Activated T-cell treated with anti-CD3 and anti-CD28 coated beads for 48 hours (primary cell): ENCODE measurements around the gene DTD1.

Experiments
- DNase-seq: peaks from one replicate; pipeline ENCODE4 v3.0.0-alpha.2; 2020; ENCODE audit warnings: low read depth

Gene DTD1

DNA sequence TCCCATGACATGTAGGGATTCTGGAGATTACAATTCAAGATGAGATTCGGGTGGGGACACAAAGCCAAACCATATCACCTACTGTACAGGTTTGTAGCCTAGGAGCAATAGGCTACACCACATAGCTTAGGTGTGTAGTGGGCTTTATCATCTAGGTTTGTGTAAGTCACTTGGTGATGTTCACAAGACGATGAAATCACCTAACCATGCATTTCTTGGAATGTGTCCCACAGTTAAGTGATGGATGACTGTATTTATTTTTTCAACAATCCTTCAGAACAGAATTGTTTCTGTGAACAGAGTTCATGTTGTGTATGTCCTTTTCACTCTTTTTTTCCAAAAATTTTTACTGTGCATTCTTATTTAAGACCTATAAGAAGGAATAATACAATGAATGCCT, 76.1 kb downstream of the DTD1 start:
- no peak for DNase-seq

DNA sequence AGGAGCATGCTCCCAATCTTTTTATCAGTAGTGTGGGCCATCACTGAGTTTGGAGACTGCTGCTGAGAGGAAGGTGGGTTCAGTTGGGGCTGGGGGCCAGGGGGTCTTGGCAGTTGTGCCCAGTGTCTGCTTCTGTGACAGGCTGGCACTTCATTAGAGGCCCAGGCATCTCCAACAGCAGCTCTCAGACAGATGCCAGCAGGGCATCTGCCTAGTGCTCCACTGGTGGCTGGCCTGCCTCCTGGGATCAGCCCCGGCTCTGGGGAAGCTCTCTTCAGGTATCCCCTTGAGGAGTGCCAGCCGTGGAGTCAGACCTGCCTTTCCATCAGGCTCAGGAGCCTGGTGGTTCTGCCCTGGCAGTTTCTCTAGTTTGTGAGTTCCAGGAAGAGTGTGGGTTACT, 77.3 kb downstream of the DTD1 start:
- no peak for DNase-seq

DNA sequence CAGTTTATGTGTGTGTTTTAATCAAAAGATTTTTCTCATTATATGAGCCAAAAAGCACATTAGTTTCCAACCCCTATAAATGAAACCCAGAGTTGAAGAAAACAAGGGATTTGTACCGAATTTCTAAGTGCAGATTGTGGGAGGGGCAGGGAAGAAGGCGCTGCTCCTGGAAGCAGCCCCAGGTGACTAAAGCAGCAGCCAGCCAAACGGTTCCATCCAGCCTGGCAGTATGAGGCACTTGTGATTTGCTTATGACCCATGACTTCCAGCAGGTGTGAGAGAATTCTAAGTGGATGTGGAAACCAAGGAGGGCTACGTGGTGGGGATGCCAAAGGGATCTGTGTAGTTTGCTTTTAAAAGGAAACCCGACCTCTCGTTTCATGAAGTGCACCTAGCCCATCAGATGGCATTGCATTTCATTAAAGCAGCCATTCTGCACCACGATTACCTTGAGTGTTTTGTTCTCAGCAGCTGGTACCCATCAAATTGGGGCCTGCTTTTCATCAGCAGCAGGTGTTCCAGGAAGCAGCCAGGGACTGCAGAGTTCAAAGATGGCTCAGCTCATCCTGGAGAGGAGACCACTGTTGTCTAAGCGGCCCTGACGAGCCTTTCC, 79.1 kb downstream of the DTD1 start:
- DNase-seq = no peak

DNA sequence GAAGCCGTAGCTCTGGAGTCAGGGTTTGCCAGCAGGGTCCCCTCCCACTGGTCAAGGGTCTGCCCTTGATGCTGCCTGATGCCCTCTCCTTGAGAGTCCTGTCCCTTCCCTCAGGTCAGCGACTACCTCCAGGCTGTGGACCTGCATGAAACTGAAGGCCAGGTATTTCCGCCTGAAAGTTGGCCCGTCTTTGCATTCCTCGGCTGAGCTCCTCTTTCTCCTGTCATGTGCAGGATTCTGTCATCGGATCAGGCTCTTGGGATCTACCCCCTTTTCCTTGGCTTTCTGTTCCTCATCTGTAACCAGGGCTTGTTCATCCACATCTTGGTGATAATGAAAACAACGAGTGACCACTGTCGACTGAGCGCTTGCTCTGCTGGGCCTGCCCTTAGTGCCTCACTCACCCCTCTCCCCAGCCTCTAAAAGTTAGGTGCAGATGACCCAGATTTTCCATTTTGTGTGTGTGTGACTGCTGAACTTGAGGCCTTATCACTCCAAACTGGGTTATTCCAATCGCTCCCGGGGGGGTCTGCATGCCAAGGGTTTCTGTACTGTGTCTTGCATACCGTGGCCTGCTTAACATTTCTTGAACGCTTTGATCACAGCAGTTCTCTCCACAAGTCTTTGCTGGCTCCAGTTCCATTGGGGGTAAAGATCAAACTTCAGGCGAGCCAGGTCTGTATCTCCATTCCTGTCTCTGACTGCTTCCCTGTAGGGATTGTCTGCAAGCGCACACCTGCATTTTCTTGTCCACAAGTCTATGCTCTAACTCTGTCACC, 81.6 kb downstream of the DTD1 start:
- DNase-seq = no peak

GRCh38 chr20:18671203-18671710, 83.4 kb downstream of the DTD1 start:
- DNase-seq = no peak

DNA sequence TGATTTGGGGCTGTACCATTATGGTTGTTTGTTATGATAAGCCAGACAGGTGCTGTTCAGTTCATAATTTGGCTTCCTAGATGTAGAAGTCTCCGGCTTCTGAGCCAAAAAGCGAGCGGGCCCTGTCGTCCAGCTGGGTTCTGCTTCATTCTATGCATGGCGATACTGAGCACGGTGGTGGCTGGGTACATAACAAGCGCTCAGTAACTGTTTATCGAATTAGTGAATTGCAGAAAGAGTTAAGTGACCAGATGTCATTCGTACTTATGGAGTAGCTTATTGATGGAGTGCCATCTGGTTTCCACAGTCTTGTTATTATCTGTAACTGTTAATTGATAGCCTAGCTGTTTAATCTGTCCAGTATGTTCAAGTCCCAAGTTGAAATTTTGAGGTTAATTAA, 85.0 kb downstream of the DTD1 start:
- no peak for DNase-seq

GRCh38 chr20:18676396-18676795, 88.5 kb downstream of the DTD1 start:
- no peak for DNase-seq

DNA sequence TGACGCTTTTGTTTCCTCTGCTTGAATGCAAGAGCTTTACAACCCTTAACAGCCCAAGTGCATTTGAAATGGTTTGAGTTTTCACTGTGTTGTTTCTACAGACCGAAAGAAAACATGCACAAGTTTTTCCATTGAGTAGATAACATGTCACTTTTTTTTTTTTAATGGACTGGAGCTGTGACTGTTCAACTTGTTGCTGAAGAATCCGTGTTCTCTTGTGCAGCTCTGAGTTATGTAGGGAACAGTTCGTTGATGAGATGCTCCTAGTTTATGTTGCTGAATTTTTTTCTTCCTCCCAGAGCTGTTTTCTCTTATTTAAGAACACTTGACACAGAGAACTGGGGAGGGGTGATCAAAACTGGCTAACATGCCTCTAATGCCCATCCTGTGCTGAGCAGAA, 89.3 kb downstream of the DTD1 start:
- no peak for DNase-seq

DNA sequence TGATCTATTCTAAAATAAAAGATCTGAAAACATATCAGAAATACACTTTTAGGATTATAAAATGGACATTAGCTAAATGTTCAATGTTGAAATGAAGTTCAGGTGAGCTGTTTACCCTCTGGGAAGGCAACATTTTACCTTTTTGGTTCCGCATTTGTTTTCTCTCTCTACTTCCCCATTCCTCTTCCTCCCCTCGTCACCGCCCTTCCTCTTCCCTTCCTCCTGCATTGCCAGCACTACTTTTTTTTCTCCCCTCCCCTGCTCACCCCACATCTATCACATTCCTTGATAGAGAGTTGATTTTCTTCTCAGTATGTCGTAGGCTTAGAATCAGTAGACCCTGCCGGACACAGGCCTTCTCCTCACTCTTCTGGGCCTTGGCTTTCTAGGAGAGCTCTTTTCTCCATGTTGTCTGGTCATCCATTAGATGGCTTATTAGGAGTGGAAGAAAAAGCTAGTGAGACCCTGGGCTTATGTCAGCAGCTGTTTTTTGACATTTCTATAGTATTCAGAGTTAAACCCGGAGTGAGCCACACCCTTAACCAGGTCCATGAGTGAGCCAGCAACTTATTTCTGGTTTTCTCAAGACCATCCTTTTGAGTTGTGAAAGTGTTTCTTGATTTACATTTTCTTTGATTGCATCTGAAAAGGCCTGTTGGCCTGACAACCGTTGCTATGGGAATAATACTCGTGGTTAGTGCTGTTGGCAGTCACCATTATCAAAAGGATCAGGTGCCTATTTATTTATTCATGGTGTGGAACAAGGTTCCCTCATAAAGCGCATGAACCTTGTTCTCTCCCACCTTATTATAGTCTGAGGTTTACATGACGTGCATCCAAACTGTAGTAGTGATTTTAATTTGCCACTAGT, 90.9 kb downstream of the DTD1 start:
- DNase-seq = no peak

DNA sequence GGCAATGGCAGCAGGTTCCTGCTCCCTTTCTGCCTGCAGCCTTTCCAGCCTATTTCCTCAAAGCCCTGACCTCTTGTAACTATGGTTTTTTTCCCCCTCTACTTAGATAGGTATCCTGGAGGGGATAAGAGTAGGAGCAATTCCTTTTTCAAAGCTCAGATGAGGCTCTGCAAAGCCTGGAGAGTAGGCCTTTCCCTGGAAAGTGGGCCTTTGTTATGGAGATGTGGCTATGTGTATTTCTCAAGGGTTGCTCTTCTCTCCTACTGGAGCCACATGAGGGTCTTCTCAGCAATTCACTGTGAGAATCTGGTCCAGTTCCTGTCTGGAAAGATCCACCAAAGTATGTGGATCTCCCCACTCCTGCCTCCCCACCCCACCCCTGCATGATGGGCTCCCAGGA, 96.0 kb downstream of the DTD1 start:
- no peak for DNase-seq

DNA sequence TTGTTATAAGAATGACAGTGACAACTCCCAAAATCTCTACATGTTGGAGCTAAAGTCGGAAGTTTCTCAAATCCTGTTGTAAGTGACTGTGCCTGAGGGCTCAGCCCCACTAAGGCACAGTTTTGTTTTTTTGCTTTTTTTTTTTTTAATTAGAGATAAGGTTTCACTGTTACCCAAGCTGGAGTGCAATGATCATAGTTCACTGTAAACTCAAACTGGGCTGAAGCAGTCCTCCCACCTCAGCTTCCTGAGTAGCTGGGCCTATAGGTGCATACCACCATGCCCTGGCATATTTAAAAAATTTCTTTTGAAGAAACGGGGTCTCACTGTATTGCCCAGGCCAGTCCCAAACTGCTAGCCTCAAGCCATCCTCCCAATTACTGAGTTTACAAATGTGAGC, 96.9 kb downstream of the DTD1 start:
- DNase-seq = no peak

DNA sequence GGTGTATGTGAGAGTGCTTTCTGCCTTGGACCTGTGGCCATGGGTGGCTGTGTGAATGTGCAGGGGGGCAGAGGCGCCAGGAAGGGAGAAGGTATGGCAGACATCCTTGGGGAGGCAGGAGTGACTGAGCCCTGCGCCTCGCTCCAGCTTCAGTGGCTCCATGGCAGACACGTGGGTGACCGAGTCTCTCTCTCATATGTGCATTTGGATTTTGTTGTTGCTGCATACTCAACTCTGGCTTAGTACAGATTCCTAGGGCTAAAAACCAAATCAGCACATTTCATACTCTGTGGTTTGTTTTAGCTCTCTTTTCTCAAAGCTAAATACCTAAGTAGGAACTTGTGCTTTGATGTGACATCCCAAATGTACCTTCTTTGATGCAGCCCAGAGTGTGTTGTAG, 97.6 kb downstream of the DTD1 start:
- no peak for DNase-seq

DNA sequence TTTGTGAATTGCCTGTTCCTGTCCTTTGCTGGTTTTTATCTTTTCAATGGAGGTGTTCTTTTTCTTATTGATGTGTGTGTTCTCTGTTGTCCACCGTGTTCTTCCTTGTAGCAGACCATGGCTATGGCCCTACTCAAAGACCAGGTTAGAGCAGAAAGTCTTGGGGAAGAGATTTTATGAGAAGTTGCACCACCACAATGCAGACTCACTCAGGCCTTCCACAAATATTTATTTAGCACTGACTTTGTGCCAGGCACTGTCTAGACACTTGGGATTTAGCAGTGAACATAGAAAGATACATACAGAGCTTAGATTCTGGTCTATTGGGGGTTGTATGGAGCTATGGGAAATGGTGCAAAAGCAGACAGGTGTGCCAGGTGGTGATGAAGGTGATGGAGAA, 98.8 kb downstream of the DTD1 start:
- no peak for DNase-seq

DNA sequence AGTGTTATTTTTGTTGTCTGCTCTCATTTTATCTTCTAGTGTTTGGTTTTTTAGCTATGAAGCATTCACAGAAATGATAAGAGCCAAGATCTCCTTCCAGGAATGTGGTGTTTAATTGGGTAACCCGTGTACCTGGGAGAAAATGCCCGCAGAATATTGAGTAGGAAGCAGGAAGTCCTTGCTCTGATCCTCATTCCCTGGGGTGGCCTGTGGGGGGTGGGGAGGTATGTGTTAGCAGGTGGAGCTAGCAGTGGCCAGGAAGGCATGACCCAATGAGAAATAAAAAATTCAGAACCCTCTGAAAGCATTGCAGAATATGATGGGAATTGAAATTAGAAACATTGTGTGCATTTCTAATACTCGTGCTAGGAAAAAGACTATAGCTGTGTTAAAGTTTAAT, 100.8 kb downstream of the DTD1 start:
- no peak for DNase-seq

- no peak for DNase-seq
Observed at GRCh38 chr20:18689557-18689956, 101.7 kb downstream of the DTD1 start.

GRCh38 chr20:18692447-18692846, 104.6 kb downstream of the DTD1 start:
- no peak for DNase-seq

- no peak for DNase-seq
Observed at GRCh38 chr20:18694071-18694470, 106.2 kb downstream of the DTD1 start.

DNA sequence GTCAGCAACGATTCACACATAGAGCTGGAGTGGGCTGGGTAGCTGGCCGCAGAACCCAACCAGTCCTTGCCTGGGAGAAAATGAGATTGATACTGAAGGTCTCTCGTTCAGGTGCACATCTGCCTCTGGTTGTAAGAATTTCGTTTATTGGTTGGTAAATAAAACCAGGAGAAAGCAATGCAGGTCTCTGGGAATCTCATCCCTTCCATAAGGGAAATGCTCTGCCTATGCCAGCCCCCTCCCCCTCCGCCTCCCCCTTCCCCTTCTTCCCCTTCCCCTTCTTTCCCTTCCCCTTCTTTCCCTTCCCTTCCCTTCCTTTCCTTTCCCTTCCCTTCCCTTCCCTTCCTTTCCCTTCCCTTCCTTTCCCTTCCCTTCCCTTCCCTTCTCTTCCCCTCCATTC, 107.3 kb downstream of the DTD1 start:
- DNase-seq = no peak

DNA sequence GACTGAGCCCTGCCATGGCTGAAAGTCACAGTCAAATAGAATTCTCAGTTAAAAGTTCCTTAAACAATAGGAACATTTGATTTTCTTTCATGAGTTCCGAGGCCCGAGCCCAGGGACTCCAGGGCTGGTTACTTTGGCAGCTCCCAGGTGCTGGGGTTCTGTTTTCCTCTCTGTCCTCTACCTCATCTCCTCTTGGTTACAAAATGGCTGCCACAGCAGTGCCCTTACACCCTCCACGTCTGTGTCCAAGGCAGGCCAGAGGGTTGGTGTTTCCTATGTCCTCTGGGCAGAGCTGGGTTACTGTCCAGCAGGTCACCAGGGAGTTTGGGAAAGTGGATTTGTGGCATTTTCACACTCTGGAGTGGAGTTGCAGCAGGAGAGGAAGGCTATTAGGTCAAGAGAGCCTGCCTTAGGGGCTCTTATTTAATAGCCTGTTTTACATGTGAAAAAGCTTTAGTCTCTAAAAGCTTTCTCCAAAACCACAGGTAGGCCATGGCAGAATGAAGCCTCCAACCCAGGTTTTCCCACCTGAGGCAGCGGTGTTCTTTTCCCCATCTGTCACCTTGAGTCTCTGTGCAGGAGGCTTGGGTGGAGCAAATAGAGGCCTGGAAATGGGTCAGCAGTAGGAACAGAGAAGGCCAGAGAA, 111.0 kb downstream of the DTD1 start:
- DNase-seq = no peak

GRCh38 chr20:18701969-18702368, 114.1 kb downstream of the DTD1 start:
- DNase-seq = no peak

DNA sequence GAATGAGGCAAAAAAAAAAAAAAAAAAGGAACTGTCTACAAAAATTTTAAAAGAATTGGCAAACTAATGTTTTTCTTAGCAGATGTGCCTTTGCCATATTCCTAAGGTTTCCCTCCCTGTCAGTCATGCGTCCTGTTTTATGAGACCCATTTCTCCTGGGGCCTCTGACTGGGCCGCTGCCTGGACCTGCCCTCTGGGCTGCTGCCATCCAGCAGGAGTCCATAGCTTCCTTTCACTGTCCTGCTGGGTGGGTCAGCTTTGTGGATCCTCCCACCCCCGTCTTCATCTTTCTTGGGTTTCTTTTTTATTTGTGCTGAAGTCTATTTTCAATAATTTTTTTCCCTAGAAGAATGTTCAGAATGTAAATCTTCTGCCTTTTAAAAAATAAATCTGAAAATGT, 114.9 kb downstream of the DTD1 start:
- no peak for DNase-seq

GRCh38 chr20:18705490-18705889, 117.6 kb downstream of the DTD1 start:
- no peak for DNase-seq
